HL-60 (cell line): ENCODE results near the gene OSBPL8.

ENCODE experiments used
- DNase-seq, 2 experiments: peaks; one replicate each; pipeline ENCODE4 v3.0.0-alpha.2; 2010 to 2020; ENCODE audit warnings: low read depth in 1 of 2, low spot score in 1 of 2
- H3K27ac ChIP-seq: fragments of 250-450 bp; sonication (Bioruptor Pico); replicated peaks from 2 replicates; pipeline ENCODE4 v1.5.1; 2020; ENCODE audit warnings: mild to moderate bottlenecking, moderate library complexity
- H3K27me3 ChIP-seq: fragments of 250-450 bp; sonication (Bioruptor Pico); 2 replicates; pipeline ENCODE4 v1.5.1; 2021; ENCODE audit warnings: mild to moderate bottlenecking, moderate library complexity; ENCODE audit not compliant: insufficient read depth, poor library complexity, severe bottlenecking
- H3K4me3 ChIP-seq: replicated peaks from 2 replicates; pipeline ENCODE4 v1.5.1; 2011; ENCODE audit warnings: mild to moderate bottlenecking, control low read depth, low read length; ENCODE audit not compliant: insufficient read depth
- GABPA ChIP-seq: IDR thresholded peaks from 2 replicates; pipeline ENCODE4 v1.6.1; 2012; ENCODE audit warnings: low read depth
- POLR2AphosphoS5 ChIP-seq: IDR thresholded peaks from 2 replicates; pipeline ENCODE4 v1.6.1; 2012; ENCODE audit warnings: low read depth
- REST ChIP-seq: IDR thresholded peaks from 2 replicates; pipeline ENCODE4 v1.6.1; 2012; ENCODE audit warnings: low read depth; ENCODE audit not compliant: insufficient replicate concordance
- SPI1 ChIP-seq: IDR thresholded peaks from 2 replicates; pipeline ENCODE4 v1.6.1; 2012; ENCODE audit warnings: low read depth, mild to moderate bottlenecking, borderline replicate concordance
- TF ChIP-seq, protein P1 (sequence below): IDR thresholded peaks from one replicate; pipeline ENCODE4 v1.5.1; 2011; ENCODE audit warnings: low read length, control low read depth, inconsistent platforms; ENCODE audit not compliant: insufficient read depth

The OSBPL8 gene

GRCh38 chr12:76428117-76428516 is 131.5 kb downstream of the OSBPL8 start:
- no peak overlapping the region for H3K27ac ChIP-seq
- no peaks in the 10 kb centered on the region for H3K27me3 ChIP-seq
- no peak for DNase-seq
- TF ChIP-seq REST (no peak), POLR2AphosphoS5 (no peak)
- H3K4me3 ChIP-seq, result no peak overlapping the region

GRCh38 chr12:76426160-76426559 is 133.4 kb downstream of the OSBPL8 start:
- Histone ChIP-seq H3K27me3 (no peaks in the 10 kb centered on the region), H3K4me3 (no peak overlapping the region), H3K27ac (no peak overlapping the region)
- no peak for TF ChIP-seq POLR2AphosphoS5
- TF ChIP-seq GABPA, result no peak
- no peak for TF ChIP-seq SPI1
- TF ChIP-seq, protein P1, sequence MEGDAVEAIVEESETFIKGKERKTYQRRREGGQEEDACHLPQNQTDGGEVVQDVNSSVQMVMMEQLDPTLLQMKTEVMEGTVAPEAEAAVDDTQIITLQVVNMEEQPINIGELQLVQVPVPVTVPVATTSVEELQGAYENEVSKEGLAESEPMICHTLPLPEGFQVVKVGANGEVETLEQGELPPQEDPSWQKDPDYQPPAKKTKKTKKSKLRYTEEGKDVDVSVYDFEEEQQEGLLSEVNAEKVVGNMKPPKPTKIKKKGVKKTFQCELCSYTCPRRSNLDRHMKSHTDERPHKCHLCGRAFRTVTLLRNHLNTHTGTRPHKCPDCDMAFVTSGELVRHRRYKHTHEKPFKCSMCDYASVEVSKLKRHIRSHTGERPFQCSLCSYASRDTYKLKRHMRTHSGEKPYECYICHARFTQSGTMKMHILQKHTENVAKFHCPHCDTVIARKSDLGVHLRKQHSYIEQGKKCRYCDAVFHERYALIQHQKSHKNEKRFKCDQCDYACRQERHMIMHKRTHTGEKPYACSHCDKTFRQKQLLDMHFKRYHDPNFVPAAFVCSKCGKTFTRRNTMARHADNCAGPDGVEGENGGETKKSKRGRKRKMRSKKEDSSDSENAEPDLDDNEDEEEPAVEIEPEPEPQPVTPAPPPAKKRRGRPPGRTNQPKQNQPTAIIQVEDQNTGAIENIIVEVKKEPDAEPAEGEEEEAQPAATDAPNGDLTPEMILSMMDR, result no peak
- TF ChIP-seq REST, result no peak
- DNase-seq, result no peak

DNA sequence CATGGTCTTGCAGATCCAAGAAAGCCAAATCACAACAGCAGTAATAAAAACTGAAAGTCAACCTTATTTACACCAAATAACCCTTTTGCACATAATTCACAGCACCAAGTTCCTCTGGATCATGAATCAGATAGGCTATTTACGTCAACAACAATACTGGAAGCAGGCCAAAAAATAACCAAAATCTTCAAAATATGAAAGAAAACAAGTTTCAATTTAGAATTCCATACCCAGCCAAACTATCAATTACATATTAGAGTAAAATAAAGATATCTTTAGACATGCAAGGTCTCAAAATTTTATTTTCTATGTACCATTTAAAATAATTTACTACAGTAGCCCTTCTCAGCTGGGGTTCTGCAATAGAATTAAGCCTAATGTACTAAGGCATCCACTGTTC is 134.6 kb downstream of the OSBPL8 start:
- H3K27me3 ChIP-seq, result no peaks in the 10 kb centered on the region
- no peak for DNase-seq
- TF ChIP-seq REST (no peak), POLR2AphosphoS5 (no peak), SPI1 (no peak), GABPA (no peak)
- TF ChIP-seq, protein P1, result no peak
- H3K4me3 ChIP-seq, result no peak overlapping the region
- no peak overlapping the region for H3K27ac ChIP-seq
